ENCODE measurements around the gene CCL23.
"Not testable (repeated sequence)": the region's sequence is repeated elsewhere in the genome, so short reads cannot be mapped to it uniquely, and the experiment has no call there.

Gene CCL23

GRCh38 chr17:36017799-36018198, at the start of gene CCL23:
Gene CCL23, minus strand, starts transcription at chr17:36017972. Its CDS starts 75 bp downstream, at chr17:36017897.
- DNase-seq = no peak

GRCh38 chr17:36066365-36066985, 48.7 kb upstream of the CCL23 start:
- no peak for DNase-seq

- DNase-seq = no peak
Observed at GRCh38 chr17:36063786-36064541, 46.2 kb upstream of the CCL23 start, which contains the start of gene CCL18. Gene CCL18, plus strand, starts transcription at chr17:36064272. Its CDS starts 71 bp downstream, at chr17:36064343.

GRCh38 chr17:36060816-36061215, 43.0 kb upstream of the CCL23 start:
- no peak for DNase-seq

GRCh38 chr17:36059406-36059805, 41.6 kb upstream of the CCL23 start:
- DNase-seq = no peak

GRCh38 chr17:36057911-36058310, 40.1 kb upstream of the CCL23 start:
- no peak for DNase-seq

- no peak for DNase-seq
Observed at GRCh38 chr17:36055921-36056520, 38.2 kb upstream of the CCL23 start.

GRCh38 chr17:36055171-36055570, 37.4 kb upstream of the CCL23 start:
- DNase-seq = no peak

GRCh38 chr17:36049643-36050042, 31.9 kb upstream of the CCL23 start:
- no peak for DNase-seq

GRCh38 chr17:36048066-36048465, 30.3 kb upstream of the CCL23 start:
- DNase-seq = no peak

GRCh38 chr17:36036235-36036634, 18.5 kb upstream of the CCL23 start:
- DNase-seq = no peak

GRCh38 chr17:36034127-36034526, 16.4 kb upstream of the CCL23 start:
- no peak for DNase-seq

- no peak for DNase-seq
Observed at GRCh38 chr17:36030956-36031355, 13.2 kb upstream of the CCL23 start.

GRCh38 chr17:36027761-36028160, 10.0 kb upstream of the CCL23 start:
- no peak for DNase-seq

- DNase-seq = no peak
Observed at GRCh38 chr17:36024106-36024869, 6.5 kb upstream of the CCL23 start.

GRCh38 chr17:36019423-36019822, 1.7 kb upstream of the CCL23 start:
- no peak for DNase-seq

GRCh38 chr17:36016555-36016954, 1.2 kb downstream of the CCL23 start:
- DNase-seq = no peak

- DNase-seq = not testable (repeated sequence)
Observed at GRCh38 chr17:36015895-36016294, 1.9 kb downstream of the CCL23 start.

GRCh38 chr17:36014946-36015345, 2.8 kb downstream of the CCL23 start:
- DNase-seq = no peak

- no peak for DNase-seq
Observed at GRCh38 chr17:36011201-36011600, 6.6 kb downstream of the CCL23 start.

GRCh38 chr17:36008998-36009665, 8.6 kb downstream of the CCL23 start:
- no peak for DNase-seq

- DNase-seq = no peak
Observed at GRCh38 chr17:36004594-36005108, 13.1 kb downstream of the CCL23 start.

Measured in NCI-H2107 (cell line).